ENCODE measurements around the gene AGPAT3. TPM values are rescaled to one million over a fixed set of nuclear protein-coding genes. Genes with fewer than 3 reads are reported as not detected.
"Not testable (repeated sequence)": the region's sequence is repeated elsewhere in the genome, so short reads cannot be mapped to it uniquely, and the experiment has no call there.

The AGPAT3 gene
- total RNA-seq, 1 donor from 2014 or later, result 79.2 TPM

GRCh38 chr21:43881935-43882334 lies 16.9 kb downstream of the AGPAT3 start:
- peak; percentile 62 for DNase-seq (ENCODE audit: low spot score)

GRCh38 chr21:43882952-43883545 lies 18.0 kb downstream of the AGPAT3 start:
- peak; percentile 81 for DNase-seq (ENCODE audit: low spot score)

- peak; percentile 81 for DNase-seq (ENCODE audit: low spot score)
Observed at GRCh38 chr21:43884012-43884860, 19.2 kb downstream of the AGPAT3 start.

DNA sequence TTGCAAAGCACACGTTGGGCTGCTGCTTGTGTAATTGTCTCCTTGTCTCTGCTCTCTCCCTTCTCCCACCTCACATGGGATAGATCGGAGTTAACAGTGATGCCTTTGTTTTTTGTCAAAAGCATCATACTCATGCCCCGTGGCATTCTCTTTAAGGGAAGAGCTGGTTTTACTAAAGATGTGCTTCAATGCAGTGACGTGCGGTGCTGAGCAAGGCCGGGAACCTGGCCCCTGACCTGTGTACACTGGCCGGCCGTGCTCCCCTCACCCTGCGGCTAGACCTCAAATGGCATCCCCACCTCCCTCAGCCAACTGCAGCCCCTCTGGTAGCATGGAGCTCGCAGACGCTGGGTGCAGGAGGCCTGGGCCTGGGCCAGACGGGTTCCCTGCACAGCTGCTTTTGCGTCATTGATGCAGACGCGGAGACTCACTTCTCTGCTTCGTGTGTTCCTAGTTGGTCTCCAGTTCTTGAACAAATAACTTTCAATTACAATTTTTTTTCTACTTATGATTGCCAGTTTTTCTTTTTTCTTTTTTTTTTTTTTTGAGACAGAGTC lies 19.9 kb downstream of the AGPAT3 start:
- DNase-seq (ENCODE audit: low spot score), result peak; percentile 78

DNA sequence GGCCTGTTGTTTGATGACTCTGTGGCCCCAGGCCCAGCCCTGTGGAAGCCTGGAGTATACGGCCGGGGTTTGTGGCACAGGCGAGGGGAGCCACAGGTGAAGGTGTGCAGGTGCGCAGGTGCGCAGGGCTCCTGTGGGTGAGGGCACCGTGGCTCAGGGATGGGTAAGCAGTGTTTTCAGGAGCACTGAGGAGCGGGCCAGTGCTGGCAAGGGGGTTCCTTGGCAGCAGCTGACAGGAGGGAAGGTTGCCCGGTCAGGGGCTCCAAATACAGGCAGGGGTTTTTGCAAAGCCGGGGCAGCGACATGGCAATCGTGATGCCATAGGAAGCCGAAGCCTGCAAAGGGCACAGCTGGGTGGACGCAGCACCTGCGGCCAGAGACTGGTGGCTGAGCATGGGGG lies 20.7 kb downstream of the AGPAT3 start:
- DNase-seq (ENCODE audit: low spot score), result peak; percentile 74

DNA sequence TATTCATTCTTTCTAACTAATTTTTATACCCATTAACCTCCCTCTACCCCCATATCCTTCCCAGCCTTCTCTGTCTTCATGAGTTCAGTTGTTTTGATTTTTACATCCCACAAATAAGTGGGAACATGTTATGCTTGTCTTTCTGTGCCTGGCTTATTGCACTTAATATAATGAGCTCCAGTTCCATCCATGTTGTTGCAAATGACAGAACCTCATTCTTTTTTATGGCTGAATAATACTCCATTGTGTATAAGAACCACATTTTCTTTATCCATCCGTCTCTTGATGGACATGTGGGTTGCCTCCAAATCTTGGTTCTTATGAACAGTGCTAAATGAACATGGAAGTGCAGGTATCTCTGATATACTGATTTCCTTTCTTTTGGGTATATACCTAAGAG lies 21.5 kb downstream of the AGPAT3 start:
- DNase-seq (ENCODE audit: low spot score), result no peak

DNA sequence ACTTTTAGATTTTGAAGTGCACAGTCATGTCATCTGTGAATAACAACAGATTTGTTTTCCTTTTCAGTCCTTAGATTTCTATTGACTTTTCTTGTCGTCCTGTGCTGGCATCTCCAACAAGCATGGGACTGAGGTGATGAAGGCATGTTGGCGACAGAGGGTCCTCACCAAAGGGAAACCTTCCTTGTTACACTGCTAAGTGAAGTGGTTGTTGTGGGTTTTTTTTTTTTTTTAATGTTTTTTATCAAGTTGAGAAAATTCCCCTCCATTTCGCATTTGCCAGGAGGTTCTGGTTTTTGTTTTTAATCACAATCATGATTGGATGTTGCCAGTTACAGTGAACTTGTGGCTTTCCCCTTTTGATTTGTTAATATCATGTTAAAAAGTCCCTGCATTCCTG lies 24.0 kb downstream of the AGPAT3 start:
- no peak for DNase-seq (ENCODE audit: low spot score)

DNA sequence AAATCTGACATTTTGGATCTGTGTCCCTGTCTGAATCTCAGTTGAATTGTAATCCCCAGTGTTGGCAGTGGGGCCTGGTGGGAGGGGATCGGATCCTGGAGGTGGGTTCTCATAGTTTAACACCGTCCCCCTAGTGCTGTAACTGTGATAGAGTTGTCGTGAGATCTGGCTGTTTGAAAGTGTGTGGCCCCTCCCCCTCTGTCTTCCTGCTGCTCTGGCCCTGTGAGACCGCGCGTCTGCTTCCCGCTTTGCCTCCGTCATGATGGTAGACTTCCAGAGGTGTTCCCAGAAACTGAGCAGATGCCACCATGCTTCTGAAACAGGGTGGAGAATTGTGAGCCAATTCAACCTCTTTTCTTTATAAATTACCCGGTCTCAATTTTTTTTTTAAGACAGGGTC lies 25.0 kb downstream of the AGPAT3 start:
- peak; percentile 45 for DNase-seq (ENCODE audit: low spot score)

DNA sequence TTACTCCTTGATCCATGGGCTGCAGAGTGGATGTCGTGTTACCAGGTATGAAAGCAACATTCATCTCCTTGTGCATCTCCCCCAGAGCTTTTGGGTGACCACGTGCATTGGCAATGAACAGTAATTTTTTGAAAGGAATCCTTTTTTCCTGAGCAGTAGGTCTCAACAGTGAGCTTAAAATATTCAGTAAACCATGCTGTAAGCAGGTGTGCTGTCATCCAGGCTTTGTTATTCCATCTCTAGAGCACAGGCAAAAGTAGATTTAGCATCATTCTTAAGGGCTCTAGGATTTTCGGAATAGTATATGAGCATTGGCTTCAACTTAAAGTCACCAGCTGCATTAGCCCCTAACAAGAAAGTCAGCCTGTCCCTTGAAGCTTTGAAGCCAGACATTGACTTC lies 27.3 kb downstream of the AGPAT3 start:
- DNase-seq (ENCODE audit: low spot score), result no peak

GRCh38 chr21:43892984-43893535 lies 28.0 kb downstream of the AGPAT3 start:
- DNase-seq (ENCODE audit: low spot score), result peak; percentile 62

- DNase-seq (ENCODE audit: low spot score), result peak; percentile 55
Observed at GRCh38 chr21:43893536-43894205, 28.6 kb downstream of the AGPAT3 start.

DNA sequence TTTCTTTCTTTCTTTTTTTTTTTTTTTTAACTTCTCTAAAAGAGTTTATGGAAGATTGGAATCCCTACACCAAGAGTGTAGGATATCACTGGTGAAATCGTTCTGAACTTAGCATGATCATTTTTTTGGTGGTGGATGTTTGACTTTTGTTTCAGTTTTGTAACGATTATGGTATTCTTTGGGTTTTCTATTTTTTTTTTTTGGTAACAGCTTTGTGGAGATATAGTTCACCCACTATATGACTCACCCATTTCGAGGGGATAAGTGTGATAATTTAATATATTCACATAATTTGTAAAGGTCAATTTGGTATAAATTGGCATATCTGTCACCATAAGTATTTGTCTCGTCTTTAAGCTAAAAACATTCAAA lies 29.2 kb downstream of the AGPAT3 start:
- DNase-seq (ENCODE audit: low spot score), result no peak

GRCh38 chr21:43895196-43895595 lies 30.2 kb downstream of the AGPAT3 start:
- DNase-seq (ENCODE audit: low spot score), result peak; percentile 55

DNA sequence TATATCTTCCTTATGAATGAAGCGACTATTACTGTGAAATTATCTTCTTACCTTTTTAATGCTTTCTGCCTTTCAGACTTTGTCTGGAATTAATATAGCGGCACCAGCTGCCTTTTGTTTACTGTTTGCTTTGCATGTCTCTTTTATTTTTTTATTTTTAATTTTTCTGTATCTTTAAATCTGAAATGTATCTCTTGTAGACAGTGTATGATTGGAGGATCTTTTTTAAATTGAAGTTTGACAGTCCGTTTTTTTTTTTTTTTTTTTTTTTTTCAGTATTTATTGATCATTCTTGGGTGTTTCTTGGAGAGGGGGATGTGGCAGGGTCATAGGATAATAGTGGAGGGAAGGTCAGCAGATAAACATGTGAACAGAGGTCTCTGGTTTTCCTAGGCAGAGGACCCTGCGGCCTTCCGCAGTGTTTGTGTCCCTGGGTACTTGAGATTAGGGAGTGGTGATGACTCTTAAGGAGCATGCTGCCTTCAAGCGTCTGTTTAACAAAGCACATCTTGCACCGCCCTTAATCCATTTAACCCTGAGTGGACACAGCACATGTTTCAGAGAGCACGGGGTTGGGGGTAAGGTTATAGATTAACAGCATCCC lies 31.8 kb downstream of the AGPAT3 start:
- not testable (repeated sequence) for DNase-seq (ENCODE audit: low spot score)

DNA sequence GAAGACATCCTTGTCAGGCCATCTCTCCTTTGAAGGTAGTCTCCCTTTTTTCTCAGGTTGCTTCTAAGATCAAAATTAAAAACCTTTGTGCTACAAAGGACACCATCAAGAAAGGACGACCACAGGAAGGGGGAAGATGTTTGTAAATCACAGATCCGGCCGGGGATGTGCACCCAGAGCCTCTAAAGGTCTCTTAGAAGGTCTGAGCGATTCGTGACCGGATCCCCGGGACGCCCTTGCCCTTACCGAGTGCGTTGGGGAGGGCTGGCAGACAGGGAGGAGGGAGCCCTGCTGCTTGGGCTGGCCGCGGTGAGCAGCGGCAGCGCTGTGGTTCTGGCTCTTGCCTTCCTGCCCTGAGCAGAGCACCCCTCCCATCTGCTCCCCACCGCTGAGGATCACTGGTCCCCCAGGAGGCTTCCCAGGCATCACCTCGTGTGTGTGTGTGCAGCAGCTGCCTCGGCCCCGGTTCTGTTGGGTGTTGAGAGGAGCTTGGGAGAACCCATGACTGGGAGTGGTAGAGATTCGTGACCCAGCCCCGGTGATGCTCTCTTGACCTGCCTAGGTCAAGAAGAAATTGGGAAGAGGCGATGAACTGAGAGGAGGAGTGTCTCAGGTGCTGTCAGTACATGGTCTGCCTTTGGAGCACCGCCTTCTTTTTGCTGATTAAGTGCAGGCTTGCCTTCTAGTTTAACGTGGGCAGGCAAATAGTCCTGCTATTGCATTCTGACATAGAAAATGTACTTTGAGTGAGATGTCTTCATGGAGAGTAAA lies 34.5 kb downstream of the AGPAT3 start:
- DNase-seq (ENCODE audit: low spot score), result peak; percentile 76

DNA sequence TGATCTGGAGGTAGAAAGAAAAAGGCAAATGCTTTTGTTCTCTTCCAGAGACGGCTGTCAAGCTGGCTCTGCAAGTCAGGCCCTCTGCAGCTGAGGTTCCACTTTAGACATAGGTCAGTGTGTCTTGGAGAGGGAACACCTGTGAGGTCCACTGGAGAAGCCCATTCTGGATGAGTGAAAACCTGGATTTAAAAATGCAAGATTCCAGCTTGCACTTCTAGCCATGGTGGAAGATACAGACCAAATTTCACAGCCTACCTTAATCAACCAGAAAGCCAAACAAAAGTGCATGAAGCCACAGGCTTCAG lies 35.0 kb downstream of the AGPAT3 start:
- DNase-seq (ENCODE audit: low spot score), result no peak

DNA sequence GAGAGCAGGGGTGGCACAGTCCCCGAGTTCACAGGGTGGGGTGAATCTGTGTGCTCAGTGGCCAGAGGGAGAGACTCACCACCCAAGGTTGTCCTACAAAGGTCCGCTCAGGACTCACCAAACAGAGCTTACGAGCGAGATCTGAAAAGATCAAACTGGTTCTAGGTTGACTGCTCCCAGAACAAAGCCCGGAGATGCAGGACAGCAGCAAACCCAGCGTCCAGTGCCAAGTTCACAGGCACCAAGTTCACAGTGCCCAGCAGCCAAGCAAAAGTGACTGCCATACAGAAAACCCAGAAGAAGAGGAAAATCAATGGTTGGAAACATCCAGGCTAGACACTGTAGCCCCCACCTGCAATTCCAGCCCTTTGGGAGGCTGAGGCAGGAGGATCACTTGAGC lies 35.7 kb downstream of the AGPAT3 start:
- no peak for DNase-seq (ENCODE audit: low spot score)

DNA sequence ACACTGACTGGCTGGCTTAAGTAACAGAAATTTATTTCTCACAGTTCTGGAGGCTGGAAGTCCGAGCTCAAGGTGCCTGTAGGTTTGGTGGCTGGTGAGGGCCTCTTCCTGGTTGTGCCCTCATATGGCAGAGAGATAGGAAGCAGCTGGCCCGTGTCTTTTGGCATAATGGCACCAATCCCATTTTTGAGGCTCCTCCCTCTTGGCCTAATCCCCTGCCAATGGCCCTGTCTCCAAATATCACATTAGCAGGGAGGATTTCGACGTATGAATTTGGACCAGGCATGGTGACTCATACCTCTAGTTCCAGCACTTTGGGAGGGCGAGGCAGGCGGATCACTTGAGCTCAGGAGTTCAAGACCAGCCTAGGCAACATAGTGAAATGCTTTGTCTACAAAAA lies 37.4 kb downstream of the AGPAT3 start:
- DNase-seq (ENCODE audit: low spot score), result no peak

- no peak for DNase-seq (ENCODE audit: low spot score)
Observed at GRCh38 chr21:43903451-43904091, 38.5 kb downstream of the AGPAT3 start.

DNA sequence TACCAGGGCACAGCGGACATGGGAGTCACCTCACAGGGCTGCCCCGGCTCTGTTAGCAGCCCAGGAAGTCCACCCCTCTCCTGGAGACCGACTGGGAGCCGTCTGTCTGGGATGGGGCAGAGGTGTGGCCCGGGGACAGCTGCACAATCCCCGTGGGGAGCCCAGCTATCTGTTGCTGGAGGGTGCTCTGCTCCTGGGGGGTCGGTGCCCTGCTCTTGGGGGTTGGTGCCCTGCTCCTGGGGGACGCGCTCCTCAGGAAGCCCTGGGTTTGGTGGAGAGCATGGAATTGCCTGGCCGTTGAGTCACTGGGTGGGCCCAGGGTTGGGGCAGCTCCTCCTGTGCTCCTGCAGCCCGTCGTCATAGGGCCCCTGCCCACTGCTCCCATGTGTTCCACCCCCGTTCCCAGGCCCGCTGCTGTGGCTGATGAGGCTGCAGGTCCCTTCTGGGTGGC lies 39.3 kb downstream of the AGPAT3 start:
- no peak for DNase-seq (ENCODE audit: low spot score)

Measured in mesenteric fat pad (tissue), 1 donor.